Mammary epithelial cell (primary cell): ENCODE data around the gene INTS4.

Experiments used
- CTCF ChIP-seq, 2 donors: IDR thresholded peaks in 1 of 2; conservative IDR thresholded peaks in 1 of 2; 2 replicates each; pipeline ENCODE4 v1.5.1; 2011 to 2012; ENCODE audit warnings: inconsistent platforms in 2 of 2, low read length in 2 of 2, mild to moderate bottlenecking in 2 of 2, control low read depth in 1 of 2, low read depth in 1 of 2; ENCODE audit not compliant: insufficient read depth in 1 of 2; ENCODE audit errors: extremely low read depth in 1 of 2
- EZH2 ChIP-seq: IDR thresholded peaks from 2 replicates; pipeline ENCODE4 v1.6.1; 2012; ENCODE audit warnings: low read length, inconsistent platforms, borderline replicate concordance

GRCh38 chr11:77851503-77851902, 143.0 kb downstream of the INTS4 start:
- TF ChIP-seq CTCF (conservative IDR thresholded peaks at IDR 0.05 in 1 of 2, IDR thresholded peaks at IDR 0.05 in 1 of 2; ENCODE audit: extremely low read depth in 1 of 2, insufficient read depth in 1 of 2, low read depth in 1 of 2, low read length in 2 of 2) (no peak), EZH2 (no peak)
